ENCODE measurements around the gene ESAM. TPM values are rescaled to one million over a fixed set of nuclear protein-coding genes. Genes with fewer than 3 reads are reported as not detected.
A peak's percentile ranks its signal among the peaks of the same experiment; 100 is the strongest.

ESAM gene
- polyA plus RNA-seq, 2 donors = 16.8 to 34.1 TPM

DNA sequence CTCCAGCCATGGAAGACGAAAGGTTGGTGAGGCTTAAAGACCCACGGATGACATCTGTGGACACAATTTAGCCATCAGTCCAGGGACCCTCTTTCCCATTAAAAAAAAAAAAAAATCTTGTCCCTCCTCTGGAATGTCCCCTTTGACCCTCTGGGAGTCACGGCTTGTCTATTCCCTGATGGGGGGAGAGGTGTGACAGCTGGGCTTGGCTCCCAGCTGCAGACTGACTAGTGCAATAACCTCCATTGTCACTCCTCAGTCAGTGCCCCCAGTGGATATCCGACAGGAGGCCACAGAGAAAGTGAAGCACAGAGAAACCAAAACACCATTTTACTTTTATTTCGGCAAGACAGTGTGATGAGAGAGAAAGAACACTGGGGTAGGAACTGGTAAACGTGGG lies 7.4 kb downstream of the ESAM start:
- WGBS, 2 donors = 71 to 80% methylated on average over 6 of the region's 6 CpGs
- peaks cover 0 to 17% of the 10 kb centered on the region in 2 donors for H3K4me1 ChIP-seq (ENCODE audit: control insufficient read depth in 2 of 2, insufficient read depth in 2 of 2, low read length in 1 of 2)
- no peaks in the 10 kb centered on the region for H3K9me3 ChIP-seq (ENCODE audit: control insufficient read depth in 2 of 2, insufficient read depth in 1 of 2, low read depth in 1 of 2, low read length in 1 of 2)
- H3K27ac ChIP-seq (ENCODE audit: low read depth in 2 of 2, low read length in 1 of 2) = no peak overlapping the region
- no peaks in the 10 kb centered on the region for H3K36me3 ChIP-seq (ENCODE audit: control insufficient read depth in 2 of 2, insufficient read depth in 2 of 2, low read length in 1 of 2)
- H3K4me3 ChIP-seq (ENCODE audit: low read depth in 1 of 2, low read length in 2 of 2) = no peak overlapping the region
- peaks cover 0 to 9% of the 10 kb centered on the region in 2 donors for H3K27me3 ChIP-seq (ENCODE audit: control insufficient read depth in 1 of 2, insufficient read depth in 2 of 2, low read length in 2 of 2)

DNA sequence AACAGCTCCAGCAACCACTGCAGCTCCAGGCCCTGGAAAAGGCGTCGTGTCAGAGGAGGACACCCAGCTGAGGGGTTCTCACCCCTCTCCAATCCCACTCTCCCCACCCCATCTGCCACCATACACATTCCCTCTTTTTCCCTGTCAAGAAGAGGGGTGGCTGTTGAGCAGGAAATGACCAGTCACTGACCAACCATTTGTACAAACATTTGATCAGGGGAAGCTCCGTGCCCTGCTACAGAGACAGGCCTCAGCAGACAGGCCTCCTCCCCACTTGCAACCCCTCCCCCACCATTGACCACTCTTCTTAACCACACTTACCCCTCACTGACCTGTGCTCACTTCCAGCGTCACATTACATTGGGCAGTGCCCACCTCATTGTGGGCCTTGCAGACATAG lies 7.8 kb downstream of the ESAM start:
- no peak overlapping the region for H3K27ac ChIP-seq (ENCODE audit: low read depth in 2 of 2, low read length in 1 of 2)
- no peaks in the 10 kb centered on the region for H3K9me3 ChIP-seq (ENCODE audit: control insufficient read depth in 2 of 2, insufficient read depth in 1 of 2, low read depth in 1 of 2, low read length in 1 of 2)
- peaks cover 0 to 14% of the 10 kb centered on the region in 2 donors for H3K4me1 ChIP-seq (ENCODE audit: control insufficient read depth in 2 of 2, insufficient read depth in 2 of 2, low read length in 1 of 2)
- H3K27me3 ChIP-seq (ENCODE audit: control insufficient read depth in 1 of 2, insufficient read depth in 2 of 2, low read length in 2 of 2) = peaks cover 0 to 5% of the 10 kb centered on the region in 2 donors
- 76 to 85% methylated on average over 4 of the region's 4 CpGs for whole genome bisulfite sequencing, 2 donors
- H3K4me3 ChIP-seq (ENCODE audit: low read depth in 1 of 2, low read length in 2 of 2) = no peak overlapping the region
- no peaks in the 10 kb centered on the region for H3K36me3 ChIP-seq (ENCODE audit: control insufficient read depth in 2 of 2, insufficient read depth in 2 of 2, low read length in 1 of 2)

DNA sequence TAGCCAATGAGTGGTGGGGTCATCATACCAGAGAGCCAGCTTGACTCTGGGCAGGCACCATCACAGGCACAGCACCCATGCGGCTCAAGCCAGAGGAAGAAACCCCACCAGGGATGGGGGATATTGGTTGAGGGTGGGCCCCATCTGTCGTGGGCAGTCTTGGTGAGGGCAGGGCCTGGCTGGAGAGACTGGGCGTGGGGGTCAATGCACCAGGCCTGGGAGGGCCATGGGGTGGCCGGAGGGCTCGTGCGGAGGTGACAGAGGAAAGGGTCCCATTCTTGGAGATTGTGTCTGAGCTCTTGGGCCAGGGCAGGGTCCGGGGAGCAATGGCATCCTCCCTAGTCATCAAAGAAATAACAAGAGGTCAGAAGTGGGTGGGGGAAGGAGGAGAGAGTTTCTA lies 8.5 kb downstream of the ESAM start:
- H3K4me3 ChIP-seq (ENCODE audit: low read depth in 1 of 2, low read length in 2 of 2) = no peak overlapping the region
- WGBS, 2 donors = 93 to 94% methylated on average over 7 of the region's 7 CpGs
- H3K4me1 ChIP-seq (ENCODE audit: control insufficient read depth in 2 of 2, insufficient read depth in 2 of 2, low read length in 1 of 2) = peaks cover 0 to 8% of the 10 kb centered on the region in 2 donors
- H3K36me3 ChIP-seq (ENCODE audit: control insufficient read depth in 2 of 2, insufficient read depth in 2 of 2, low read length in 1 of 2) = no peaks in the 10 kb centered on the region
- no peak overlapping the region for H3K27ac ChIP-seq (ENCODE audit: low read depth in 2 of 2, low read length in 1 of 2)
- no peaks in the 10 kb centered on the region for H3K9me3 ChIP-seq (ENCODE audit: control insufficient read depth in 2 of 2, insufficient read depth in 1 of 2, low read depth in 1 of 2, low read length in 1 of 2)
- no peaks in the 10 kb centered on the region for H3K27me3 ChIP-seq (ENCODE audit: control insufficient read depth in 1 of 2, insufficient read depth in 2 of 2, low read length in 2 of 2)

DNA sequence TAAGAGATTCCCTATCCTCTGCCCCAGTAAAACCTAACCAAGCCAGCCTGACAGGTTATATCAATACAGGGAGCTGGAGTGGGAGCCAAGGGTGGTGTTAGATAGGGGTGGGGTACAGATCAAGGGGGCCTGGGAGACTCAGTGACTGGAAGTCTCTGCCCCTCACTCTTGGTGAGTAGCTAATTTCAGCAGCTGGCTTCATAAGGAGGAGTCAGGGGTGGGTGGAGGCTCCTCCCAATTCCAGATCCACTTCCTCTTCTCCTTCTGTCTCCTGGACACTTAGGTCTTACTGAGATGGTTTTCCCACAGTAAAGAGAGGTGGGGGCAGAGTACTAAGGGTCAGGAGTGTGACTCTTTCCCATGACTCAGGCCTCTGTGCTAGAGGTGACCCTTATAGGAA lies 8.9 kb downstream of the ESAM start:
- H3K27ac ChIP-seq (ENCODE audit: low read depth in 2 of 2, low read length in 1 of 2) = no peak overlapping the region
- H3K27me3 ChIP-seq (ENCODE audit: control insufficient read depth in 1 of 2, insufficient read depth in 2 of 2, low read length in 2 of 2) = no peaks in the 10 kb centered on the region

DNA sequence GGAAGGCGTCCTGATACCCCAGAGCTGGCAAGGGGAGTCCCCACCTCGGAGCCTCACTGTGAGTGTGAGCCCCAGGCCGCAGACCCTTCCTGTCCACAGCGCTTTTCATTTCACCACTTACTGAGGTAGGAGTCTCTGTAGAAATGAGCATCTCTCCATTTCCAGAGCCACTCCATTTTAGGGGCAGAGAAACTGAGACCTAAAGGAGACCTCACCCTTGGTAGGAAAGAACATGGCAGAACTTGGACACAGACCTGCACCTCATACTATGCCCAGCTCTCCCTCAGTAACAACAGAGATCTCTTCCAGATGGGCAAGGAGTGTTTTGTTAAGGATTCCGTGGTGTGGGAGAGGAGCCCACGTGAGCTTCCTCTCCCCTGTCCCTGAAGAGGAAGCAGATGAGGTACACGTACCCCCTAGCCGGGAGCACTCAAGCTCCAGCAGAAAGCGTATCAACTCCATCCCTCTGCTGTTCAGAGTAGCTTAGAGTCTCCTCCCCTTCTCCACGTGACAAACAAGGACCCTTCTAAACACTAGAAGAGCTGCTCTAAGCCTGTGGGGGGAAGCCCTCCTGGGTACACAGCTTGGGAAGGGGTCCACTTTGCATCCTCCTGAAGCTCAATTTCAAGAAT lies 9.5 kb downstream of the ESAM start:
- Histone ChIP-seq H3K27me3 (ENCODE audit: control insufficient read depth in 1 of 2, insufficient read depth in 2 of 2, low read length in 2 of 2) (no peaks in the 10 kb centered on the region), H3K4me3 (ENCODE audit: low read depth in 1 of 2, low read length in 2 of 2) (peak overlapping the region; percentile 27 to 29), H3K36me3 (ENCODE audit: control insufficient read depth in 2 of 2, insufficient read depth in 2 of 2, low read length in 1 of 2) (no peaks in the 10 kb centered on the region), H3K4me1 (ENCODE audit: control insufficient read depth in 2 of 2, insufficient read depth in 2 of 2, low read length in 1 of 2) (peaks cover 0 to 5% of the 10 kb centered on the region in 2 donors), H3K9me3 (ENCODE audit: control insufficient read depth in 2 of 2, insufficient read depth in 1 of 2, low read depth in 1 of 2, low read length in 1 of 2) (no peaks in the 10 kb centered on the region), H3K27ac (ENCODE audit: low read depth in 2 of 2, low read length in 1 of 2) (no peak overlapping the region)
- WGBS, 2 donors = 59 to 66% methylated on average over 10 of the region's 10 CpGs

More for the DNA sequence above, 8.9 kb downstream of the ESAM start:
- Histone ChIP-seq H3K4me3 (ENCODE audit: low read depth in 1 of 2, low read length in 2 of 2) (no peak overlapping the region), H3K36me3 (ENCODE audit: control insufficient read depth in 2 of 2, insufficient read depth in 2 of 2, low read length in 1 of 2) (no peaks in the 10 kb centered on the region), H3K9me3 (ENCODE audit: control insufficient read depth in 2 of 2, insufficient read depth in 1 of 2, low read depth in 1 of 2, low read length in 1 of 2) (no peaks in the 10 kb centered on the region), H3K4me1 (ENCODE audit: control insufficient read depth in 2 of 2, insufficient read depth in 2 of 2, low read length in 1 of 2) (peaks cover 0 to 7% of the 10 kb centered on the region in 2 donors)

DNA sequence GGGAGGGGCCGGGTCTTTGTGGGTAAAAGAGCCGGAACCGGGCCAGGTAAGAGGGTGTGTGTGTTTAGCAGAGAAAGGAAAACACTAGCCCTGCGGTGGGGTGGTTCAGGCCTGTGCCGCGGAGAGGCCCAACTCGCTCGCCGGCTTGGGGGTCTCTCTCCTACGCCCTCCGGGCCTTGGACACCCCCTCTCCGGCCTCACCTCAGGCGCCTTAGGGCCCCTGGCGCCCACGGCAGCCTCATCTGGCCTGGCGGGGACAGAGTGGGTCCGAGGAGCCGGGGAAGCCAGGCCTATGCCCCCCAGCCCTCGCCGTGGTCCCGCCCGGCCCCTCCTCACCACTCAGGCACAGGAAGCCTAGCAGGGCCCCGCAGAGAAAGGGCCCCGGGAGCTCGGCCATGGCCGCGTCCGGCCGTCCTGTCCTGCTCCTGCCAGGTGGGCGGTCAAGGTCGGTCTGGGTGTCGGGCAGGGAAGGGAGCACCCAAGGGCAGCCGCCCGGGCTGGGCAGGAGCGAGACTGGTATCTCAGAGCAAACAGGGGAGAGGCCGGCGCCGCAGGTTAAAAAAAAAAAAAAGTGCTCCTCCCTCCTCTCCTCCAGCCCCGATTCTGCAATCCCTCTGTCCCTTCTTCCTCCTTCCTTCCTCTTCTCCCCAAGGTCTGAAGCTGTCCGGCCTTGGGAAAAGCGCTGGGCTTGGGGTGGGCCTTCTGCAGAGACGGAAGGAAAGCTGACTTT lies 10.2 kb downstream of the ESAM start, which contains the start of gene VSIG2:
TSS of gene VSIG2 (minus strand) at position 515 of the 730 bp plus-strand sequence. CDS start at position 397, 118 bp downstream.
- 31 to 38% methylated on average over 35 to 42 of the region's 42 CpGs for WGBS, 2 donors
- Histone ChIP-seq H3K4me1 (ENCODE audit: control insufficient read depth in 2 of 2, insufficient read depth in 2 of 2, low read length in 1 of 2) (peaks cover 0 to 5% of the 10 kb centered on the region in 2 donors), H3K36me3 (ENCODE audit: control insufficient read depth in 2 of 2, insufficient read depth in 2 of 2, low read length in 1 of 2) (no peaks in the 10 kb centered on the region), H3K27me3 (ENCODE audit: control insufficient read depth in 1 of 2, insufficient read depth in 2 of 2, low read length in 2 of 2) (no peaks in the 10 kb centered on the region), H3K27ac (ENCODE audit: low read depth in 2 of 2, low read length in 1 of 2) (no peak within 1 kb of the TSS), H3K9me3 (ENCODE audit: control insufficient read depth in 2 of 2, insufficient read depth in 1 of 2, low read depth in 1 of 2, low read length in 1 of 2) (no peaks in the 10 kb centered on the region), H3K4me3 (ENCODE audit: low read depth in 1 of 2, low read length in 2 of 2) (peak within 1 kb of the TSS; percentile 27 to 29)

DNA sequence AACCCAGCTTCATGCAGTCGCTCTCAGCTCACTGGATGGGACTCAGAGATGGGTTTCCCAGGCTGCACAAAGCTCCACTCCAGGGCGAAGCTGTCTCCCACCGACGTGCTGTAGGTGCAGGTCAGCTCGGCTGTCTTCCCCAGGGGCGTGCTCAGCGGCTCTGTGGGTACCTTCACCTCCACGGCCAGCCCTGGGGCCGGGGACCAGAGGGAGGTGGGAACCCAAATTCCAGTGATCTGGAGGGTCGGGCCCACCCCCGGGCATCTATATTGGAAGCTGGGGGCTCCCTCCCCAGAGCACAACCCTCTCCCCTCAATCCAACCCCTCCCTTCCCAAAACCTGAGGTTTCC lies 10.7 kb downstream of the ESAM start:
- WGBS, 2 donors = 54 to 61% methylated on average over 11 of the region's 11 CpGs
- peaks cover 0 to 5% of the 10 kb centered on the region in 2 donors for H3K4me1 ChIP-seq (ENCODE audit: control insufficient read depth in 2 of 2, insufficient read depth in 2 of 2, low read length in 1 of 2)
- no peaks in the 10 kb centered on the region for H3K27me3 ChIP-seq (ENCODE audit: control insufficient read depth in 1 of 2, insufficient read depth in 2 of 2, low read length in 2 of 2)
- H3K36me3 ChIP-seq (ENCODE audit: control insufficient read depth in 2 of 2, insufficient read depth in 2 of 2, low read length in 1 of 2) = no peaks in the 10 kb centered on the region
- H3K9me3 ChIP-seq (ENCODE audit: control insufficient read depth in 2 of 2, insufficient read depth in 1 of 2, low read depth in 1 of 2, low read length in 1 of 2) = no peaks in the 10 kb centered on the region
- H3K27ac ChIP-seq (ENCODE audit: low read depth in 2 of 2, low read length in 1 of 2) = no peak overlapping the region
- peak overlapping the region; percentile 27 to 29 for H3K4me3 ChIP-seq (ENCODE audit: low read depth in 1 of 2, low read length in 2 of 2)

DNA sequence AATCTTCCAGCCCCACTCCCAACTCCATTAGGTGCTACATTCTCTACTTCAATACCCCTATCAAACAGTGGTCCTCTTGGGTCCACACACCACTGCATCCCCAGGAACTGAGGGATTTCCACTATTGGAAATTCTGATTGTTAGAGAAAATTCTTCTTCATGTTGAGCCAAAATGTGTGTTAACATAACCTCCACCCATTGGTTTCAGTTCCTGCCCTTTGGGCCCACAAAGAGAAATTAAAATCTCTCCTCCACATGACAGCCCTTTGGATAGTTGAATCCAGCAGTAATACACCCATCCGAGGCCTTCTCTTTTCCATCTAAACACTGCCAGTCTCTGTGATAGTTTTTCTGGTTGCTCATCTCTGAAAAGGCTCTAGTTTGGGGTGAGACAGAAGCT lies 12.2 kb downstream of the ESAM start:
- H3K9me3 ChIP-seq (ENCODE audit: control insufficient read depth in 2 of 2, insufficient read depth in 1 of 2, low read depth in 1 of 2, low read length in 1 of 2) = no peaks in the 10 kb centered on the region
- peaks cover 4 to 11% of the 10 kb centered on the region in 2 donors for H3K4me1 ChIP-seq (ENCODE audit: control insufficient read depth in 2 of 2, insufficient read depth in 2 of 2, low read length in 1 of 2)
- H3K4me3 ChIP-seq (ENCODE audit: low read depth in 1 of 2, low read length in 2 of 2) = no peak overlapping the region
- H3K27ac ChIP-seq (ENCODE audit: low read depth in 2 of 2, low read length in 1 of 2) = peak overlapping the region; percentile 31 to 66
- H3K27me3 ChIP-seq (ENCODE audit: control insufficient read depth in 1 of 2, insufficient read depth in 2 of 2, low read length in 2 of 2) = no peaks in the 10 kb centered on the region
- 77 to 79% methylated on average over 1 of the region's 1 CpG for WGBS, 2 donors
- no peaks in the 10 kb centered on the region for H3K36me3 ChIP-seq (ENCODE audit: control insufficient read depth in 2 of 2, insufficient read depth in 2 of 2, low read length in 1 of 2)

DNA sequence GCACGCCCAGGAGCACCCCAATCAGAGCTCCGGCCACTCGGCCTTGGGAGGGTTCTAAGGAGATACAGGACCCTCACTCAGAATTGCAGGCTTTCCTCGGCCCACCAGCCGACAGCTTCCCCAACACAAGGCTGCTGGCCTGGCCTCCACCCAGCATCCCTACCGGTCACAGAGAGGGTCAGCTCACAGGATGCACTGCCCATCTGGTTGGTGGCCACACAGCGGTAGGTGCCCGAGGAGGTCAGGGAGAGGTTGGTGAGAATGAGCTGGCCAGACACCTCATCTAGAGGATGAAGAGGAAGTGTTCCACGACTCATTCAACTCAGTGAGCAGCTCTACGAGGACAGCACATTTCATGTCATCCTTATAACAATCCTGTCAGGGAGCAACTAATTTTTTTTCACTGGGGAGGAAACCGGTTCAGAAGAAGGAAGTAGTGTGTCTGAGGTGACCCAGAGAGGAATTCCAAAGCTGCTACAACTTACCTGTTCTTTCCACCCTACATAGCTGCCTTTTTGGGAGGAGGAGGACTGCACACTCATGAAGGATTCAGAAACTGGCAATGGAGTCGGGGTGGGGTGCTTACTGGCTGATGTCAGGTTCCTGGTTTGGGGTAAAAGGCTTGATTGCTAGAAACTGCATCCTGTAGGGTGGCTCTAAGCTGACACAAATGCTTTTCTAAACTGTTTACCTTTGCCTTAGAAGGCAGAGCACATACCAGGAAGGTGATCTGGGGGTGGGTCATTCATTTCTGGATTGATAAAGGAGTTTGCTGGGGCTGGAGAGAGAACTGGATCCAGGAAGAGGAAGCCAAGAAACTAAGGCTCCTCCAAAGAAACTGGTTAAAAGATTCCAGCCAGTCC lies 13.4 kb downstream of the ESAM start:
- H3K4me1 ChIP-seq (ENCODE audit: control insufficient read depth in 2 of 2, insufficient read depth in 2 of 2, low read length in 1 of 2) = peaks cover 4 to 11% of the 10 kb centered on the region in 2 donors
- H3K36me3 ChIP-seq (ENCODE audit: control insufficient read depth in 2 of 2, insufficient read depth in 2 of 2, low read length in 1 of 2) = no peaks in the 10 kb centered on the region
- no peaks in the 10 kb centered on the region for H3K27me3 ChIP-seq (ENCODE audit: control insufficient read depth in 1 of 2, insufficient read depth in 2 of 2, low read length in 2 of 2)
- 50 to 57% methylated on average over 12 of the region's 12 CpGs for WGBS, 2 donors
- peak overlapping the region; percentile 73 to 74 for H3K27ac ChIP-seq (ENCODE audit: low read depth in 2 of 2, low read length in 1 of 2)
- no peaks in the 10 kb centered on the region for H3K9me3 ChIP-seq (ENCODE audit: control insufficient read depth in 2 of 2, insufficient read depth in 1 of 2, low read depth in 1 of 2, low read length in 1 of 2)
- H3K4me3 ChIP-seq (ENCODE audit: low read depth in 1 of 2, low read length in 2 of 2) = peak overlapping the region; percentile 12 to 37

All from esophagus (tissue), 2 donors.